Common myeloid progenitor, CD34-positive (primary cell): Measurements from ENCODE around the gene HMCN2.

Experiments
- CTCF ChIA-PET: fragments of 350-600 bp; sonication (Branson Sonifier 250); formaldehyde crosslinking; loops from one replicate; lab custom pipeline; 2021; ENCODE audit warnings: antibody characterized with exemption; lab: Charles Lee
- POLR2A ChIA-PET: fragments of 350-600 bp; sonication (Branson Sonifier 250); formaldehyde crosslinking; loops from one replicate; lab custom pipeline; 2021; ENCODE audit warnings: antibody characterized with exemption; lab: Charles Lee
- DNase-seq, 3 donors: peaks; one replicate each; pipeline versions ENCODE4 v3.0.0 to v3.0.0-alpha.2; 2013
- H3K27ac ChIP-seq, 2 experiments: 1 replicate in 1 of 2; 2 replicates in 1 of 2; pipeline ENCODE4 v1.7.0; 2013; ENCODE audit warnings: inconsistent platforms in 2 of 2, low read length in 2 of 2, mild to moderate bottlenecking in 2 of 2, low read depth in 1 of 2, moderate library complexity in 1 of 2; ENCODE audit not compliant: severe bottlenecking in 2 of 2, insufficient read depth in 1 of 2, poor library complexity in 1 of 2
- H3K27me3 ChIP-seq, 5 experiments: replicated peaks in 2 of 5; 1 replicate in 3 of 5; 2 replicates in 2 of 5; pipeline versions ENCODE4 v1.6.1 to v1.7.0; 2013; ENCODE audit warnings: low read length in 4 of 5, mild to moderate bottlenecking in 2 of 5, moderate library complexity in 2 of 5, inconsistent platforms in 1 of 5; ENCODE audit not compliant: insufficient read depth in 5 of 5, control insufficient read depth in 4 of 5
- H3K36me3 ChIP-seq, 4 experiments: 1 replicate in 2 of 4; 2 replicates in 2 of 4; pipeline versions ENCODE4 v1.6.1 to v1.7.0; 2013; ENCODE audit warnings: low read length in 3 of 4, control low read depth in 1 of 4, mild to moderate bottlenecking in 1 of 4; ENCODE audit not compliant: control insufficient read depth in 4 of 4, insufficient read depth in 4 of 4
- H3K4me1 ChIP-seq, 4 experiments: 1 replicate in 3 of 4; 2 replicates in 1 of 4; pipeline versions ENCODE4 v1.6.1 to v1.7.1; 2013; ENCODE audit warnings: low read length in 3 of 4, mild to moderate bottlenecking in 3 of 4, control low read depth in 1 of 4, inconsistent platforms in 1 of 4, moderate library complexity in 1 of 4; ENCODE audit not compliant: control insufficient read depth in 4 of 4, insufficient read depth in 4 of 4; ENCODE audit errors: control extremely low read depth in 1 of 4
- H3K4me3 ChIP-seq, 7 experiments: 1 replicate in 4 of 7; 2 replicates in 3 of 7; pipeline versions ENCODE4 v1.5.1 to v1.7.0; 2013; ENCODE audit warnings: mild to moderate bottlenecking in 7 of 7, low read length in 6 of 7, moderate library complexity in 6 of 7, inconsistent platforms in 2 of 7, low read depth in 2 of 7, control low read depth in 1 of 7; ENCODE audit not compliant: insufficient read depth in 4 of 7, control insufficient read depth in 1 of 7; ENCODE audit errors: extremely low read depth in 1 of 7
- H3K9me3 ChIP-seq, 5 experiments: 1 replicate in 4 of 5; 2 replicates in 1 of 5; pipeline versions ENCODE4 v1.6.1 to v1.7.1; 2013; ENCODE audit warnings: low read length in 4 of 5, mild to moderate bottlenecking in 2 of 5, inconsistent platforms in 1 of 5, low read depth in 1 of 5, moderate library complexity in 1 of 5; ENCODE audit not compliant: control insufficient read depth in 4 of 5, insufficient read depth in 2 of 5; ENCODE audit errors: control extremely low read depth in 1 of 5
- WGBS: methylation state at CpG from one replicate; pipeline ENCODE4 v1.1.5; 2013; ENCODE audit not compliant: insufficient coverage; 5-methylcytosine and 5-hydroxymethylcytosine counted together

HMCN2 gene

GRCh38 chr9:130264414-130265350, 878 bp upstream of the HMCN2 start:
- 66% methylated on average over 15 of the region's 18 CpGs for WGBS
- no peak overlapping the region for H3K4me3 ChIP-seq
- H3K36me3 ChIP-seq, result no peaks in the 10 kb centered on the region
- CTCF ChIA-PET, result no interaction called here
- DNase-seq, result no peak
- peaks cover 0 to under 1% (median 0%) of the 10 kb centered on the region in 5 experiments for H3K9me3 ChIP-seq
- peaks cover 0 to 9% (median 4%) of the 10 kb centered on the region in 4 experiments for H3K4me1 ChIP-seq
- H3K27ac ChIP-seq, result no peak overlapping the region
- peaks cover 3 to 91% (median 55%) of the 10 kb centered on the region in 5 experiments for H3K27me3 ChIP-seq
- POLR2A ChIA-PET, result no interaction called here

GRCh38 chr9:130266236-130267098, 907 bp downstream of the HMCN2 start:
- WGBS, result 32% methylated on average over 33 of the region's 41 CpGs
- Histone ChIP-seq H3K27ac (no peak overlapping the region), H3K27me3 (peaks cover 5 to 92% (median 49%) of the 10 kb centered on the region in 5 experiments), H3K4me3 (no peak overlapping the region), H3K36me3 (no peaks in the 10 kb centered on the region), H3K4me1 (peaks cover 0 to 9% (median 4%) of the 10 kb centered on the region in 4 experiments), H3K9me3 (no peaks in the 10 kb centered on the region)
- peak in 1 of 3 donors; percentile 15 for DNase-seq
- CTCF ChIA-PET, result no interaction called here
- POLR2A ChIA-PET, result no interaction called here

- no peak overlapping the region for H3K27ac ChIP-seq
- H3K9me3 ChIP-seq, result no peaks in the 10 kb centered on the region
- no peak overlapping the region for H3K4me3 ChIP-seq
- H3K27me3 ChIP-seq, result peaks cover 7 to 77% (median 44%) of the 10 kb centered on the region in 5 experiments
- POLR2A ChIA-PET, result no interaction called here
- H3K4me1 ChIP-seq, result peaks cover 0 to 9% (median 4%) of the 10 kb centered on the region in 4 experiments
- CTCF ChIA-PET, result no interaction called here
- H3K36me3 ChIP-seq, result no peaks in the 10 kb centered on the region
- WGBS, result 95% methylated on average over 5 of the region's 5 CpGs
- no peak for DNase-seq
These were observed 2.4 kb downstream of the HMCN2 start for GRCh38 chr9:130267930-130268329.

GRCh38 chr9:130268521-130269211, 3.1 kb downstream of the HMCN2 start:
- Histone ChIP-seq H3K36me3 (no peaks in the 10 kb centered on the region), H3K4me1 (peaks cover 0 to 9% (median 4%) of the 10 kb centered on the region in 4 experiments), H3K27ac (no peak overlapping the region), H3K27me3 (peaks cover 7 to 71% (median 38%) of the 10 kb centered on the region in 5 experiments), H3K4me3 (no peak overlapping the region), H3K9me3 (no peaks in the 10 kb centered on the region)
- 41% methylated on average over 10 of the region's 16 CpGs for WGBS
- DNase-seq, result peak in 2 of 3 donors; percentile 23 to 36
- CTCF ChIA-PET, result no interaction called here
- POLR2A ChIA-PET, result no interaction called here

GRCh38 chr9:130271473-130271872, 5.9 kb downstream of the HMCN2 start:
- no peak for DNase-seq
- ChIA-PET POLR2A (interaction anchor here (0.5 kb wide), 1 partner anchor 41 kb away, joined by 6 read pairs; no protein-coding TSS in a partner anchor), CTCF (interaction anchor here (0.8 to 1.4 kb wide), 4 partner anchors 25 to 164 kb away, joined by 3 read pairs; no protein-coding TSS in a partner anchor)
- H3K4me3 ChIP-seq, result no peak overlapping the region
- H3K27ac ChIP-seq, result no peak overlapping the region
- no peaks in the 10 kb centered on the region for H3K4me1 ChIP-seq
- H3K9me3 ChIP-seq, result no peaks in the 10 kb centered on the region
- WGBS, result 100% methylated on average over 4 of the region's 6 CpGs
- peaks cover 4 to 45% (median 23%) of the 10 kb centered on the region in 5 experiments for H3K27me3 ChIP-seq
- no peaks in the 10 kb centered on the region for H3K36me3 ChIP-seq

- Histone ChIP-seq H3K27me3 (peaks cover 0 to 19% (median 9%) of the 10 kb centered on the region in 5 experiments), H3K36me3 (no peaks in the 10 kb centered on the region), H3K9me3 (no peaks in the 10 kb centered on the region), H3K4me3 (no peak overlapping the region), H3K4me1 (no peaks in the 10 kb centered on the region), H3K27ac (no peak overlapping the region)
- WGBS, result 85% methylated on average over 4 of the region's 9 CpGs
- ChIA-PET POLR2A (no interaction called here), CTCF (no interaction called here)
- no peak for DNase-seq
These were observed 9.6 kb downstream of the HMCN2 start for GRCh38 chr9:130275156-130275555.
